GM21717 (cell line): ENCODE measurements around the gene COX4I2.

ENCODE experiments used
- ATAC-seq: cut with Tn5 transposase; IDR thresholded peaks from one replicate; pipeline ENCODE4 v1.9.1; 2021; ENCODE audit warnings: mild to moderate bottlenecking, moderate library complexity; ENCODE audit not compliant: unreplicated experiment

COX4I2 gene

GRCh38 chr20:31674895-31675827, 37.4 kb downstream of the COX4I2 start:
- peak; percentile 58 for ATAC-seq

DNA sequence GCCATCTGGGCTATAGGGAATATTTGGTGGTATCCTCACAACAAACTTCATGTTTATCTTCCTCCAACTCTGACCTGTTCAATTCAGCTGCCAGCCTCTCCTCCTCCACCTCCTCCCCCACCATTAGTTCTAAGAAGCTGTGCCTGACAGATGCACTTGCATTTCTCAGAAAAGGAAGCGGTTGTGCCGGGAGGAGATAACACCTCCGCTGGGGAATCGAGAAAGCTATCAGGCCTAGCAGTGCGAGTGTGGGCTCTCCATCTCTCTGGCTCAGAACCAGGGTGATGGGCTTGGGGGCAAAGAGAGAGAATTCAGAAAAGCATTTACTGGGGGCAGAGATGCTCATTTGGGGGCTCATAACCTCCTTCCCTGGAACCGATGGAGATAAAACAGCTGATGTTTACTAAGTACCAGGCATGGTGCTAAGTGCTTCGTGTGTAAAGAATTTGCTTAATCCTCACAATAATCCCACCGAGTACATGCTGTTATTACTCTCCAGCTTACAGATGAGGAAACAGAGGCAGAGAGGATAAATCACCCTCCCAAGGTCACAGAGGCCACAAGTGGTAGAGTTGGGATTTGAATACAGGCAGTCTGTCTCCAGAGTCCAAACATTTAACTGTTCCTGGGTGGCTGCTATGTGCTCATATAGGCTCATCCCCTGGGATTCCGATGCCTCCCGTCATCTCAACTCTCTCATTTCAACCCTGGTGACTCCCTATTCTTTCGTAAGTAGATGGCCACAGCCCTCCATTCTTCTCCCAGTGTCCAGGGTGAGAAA, 38.3 kb downstream of the COX4I2 start:
- ATAC-seq, result no peak

GRCh38 chr20:31676609-31676989, 38.9 kb downstream of the COX4I2 start:
- ATAC-seq, result no peak

DNA sequence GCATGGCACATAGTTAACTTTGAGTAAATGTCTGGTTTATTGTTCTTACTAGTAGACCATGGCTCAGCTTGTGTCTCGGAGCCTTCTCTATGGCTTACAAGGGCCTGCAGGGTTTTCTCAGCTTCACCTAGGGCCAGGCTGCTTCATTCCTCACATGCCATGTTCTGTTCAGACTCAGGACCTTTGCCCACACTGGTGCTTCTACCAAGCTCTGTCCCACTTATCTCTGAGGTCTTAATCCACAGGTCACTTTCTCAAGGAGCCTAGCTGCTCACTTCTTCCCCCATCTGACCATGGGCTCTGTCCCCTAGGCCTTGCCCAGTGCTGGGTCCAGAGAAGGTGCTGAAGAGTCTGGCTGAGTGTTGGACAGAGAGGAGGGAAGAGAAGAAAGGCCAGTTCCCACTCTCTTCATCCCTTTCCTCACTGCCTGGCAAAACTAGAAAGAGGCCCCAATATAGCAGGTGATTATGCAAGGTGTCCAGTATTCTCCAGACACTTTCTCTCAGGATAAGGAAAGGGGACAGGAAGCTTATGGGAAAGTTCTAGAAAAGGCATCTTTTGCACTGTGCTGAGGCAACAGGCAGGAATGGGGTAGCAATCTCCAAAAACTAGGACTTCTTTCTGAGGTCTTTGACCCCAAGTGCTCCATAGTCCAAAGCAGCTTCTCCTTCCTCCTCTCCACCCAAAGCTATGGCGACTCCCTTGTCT, 40.0 kb downstream of the COX4I2 start:
- ATAC-seq, result no peak

DNA sequence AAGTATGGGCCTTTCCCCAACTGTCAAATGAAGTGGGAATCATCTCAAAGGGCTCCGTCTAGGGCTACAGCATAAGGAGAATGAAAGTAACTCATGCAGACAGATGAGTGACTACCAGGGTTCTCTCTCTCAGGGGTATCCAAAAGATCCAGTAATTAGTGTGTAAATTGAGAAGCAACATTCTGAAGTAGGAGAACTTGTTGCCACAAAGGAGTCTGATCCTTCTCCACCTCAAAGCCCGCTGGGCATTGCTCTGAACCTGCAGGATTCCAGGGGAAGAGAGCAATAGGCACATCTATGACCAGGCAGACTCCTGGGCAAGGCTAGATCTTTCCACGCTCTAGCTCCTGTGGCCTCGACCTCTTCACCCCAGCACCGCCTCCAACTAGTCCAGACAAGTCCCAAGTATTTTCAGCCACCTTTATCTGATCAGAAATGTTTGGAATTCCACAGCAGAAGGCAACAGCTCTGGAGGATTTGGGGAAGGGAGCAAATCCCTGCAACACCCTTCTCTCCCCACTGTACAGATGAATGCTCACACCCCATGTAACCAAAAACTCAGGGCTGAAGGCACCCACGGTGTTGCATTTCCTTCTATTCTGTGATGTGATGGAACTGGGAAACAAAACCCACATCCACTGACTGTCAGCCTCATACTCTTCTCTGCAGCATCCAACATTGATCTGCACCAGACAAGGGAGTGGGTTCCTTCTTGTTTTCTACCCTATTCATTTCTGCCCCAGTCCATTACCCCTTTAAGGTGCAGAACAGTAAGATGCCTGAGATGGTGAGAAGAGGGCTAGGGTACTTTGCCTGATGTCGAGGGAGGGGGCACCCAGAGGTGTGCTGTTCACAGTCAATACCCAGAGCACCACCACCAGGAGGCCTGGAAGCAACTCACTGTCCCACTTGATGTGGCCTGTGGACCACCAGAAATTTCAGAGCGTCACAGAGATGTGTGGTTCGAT, 41.0 kb downstream of the COX4I2 start:
- no peak for ATAC-seq

- ATAC-seq, result no peak
Observed at GRCh38 chr20:31679357-31680285, 41.9 kb downstream of the COX4I2 start.

- ATAC-seq, result no peak
Observed at GRCh38 chr20:31680286-31681127, 42.8 kb downstream of the COX4I2 start.

DNA sequence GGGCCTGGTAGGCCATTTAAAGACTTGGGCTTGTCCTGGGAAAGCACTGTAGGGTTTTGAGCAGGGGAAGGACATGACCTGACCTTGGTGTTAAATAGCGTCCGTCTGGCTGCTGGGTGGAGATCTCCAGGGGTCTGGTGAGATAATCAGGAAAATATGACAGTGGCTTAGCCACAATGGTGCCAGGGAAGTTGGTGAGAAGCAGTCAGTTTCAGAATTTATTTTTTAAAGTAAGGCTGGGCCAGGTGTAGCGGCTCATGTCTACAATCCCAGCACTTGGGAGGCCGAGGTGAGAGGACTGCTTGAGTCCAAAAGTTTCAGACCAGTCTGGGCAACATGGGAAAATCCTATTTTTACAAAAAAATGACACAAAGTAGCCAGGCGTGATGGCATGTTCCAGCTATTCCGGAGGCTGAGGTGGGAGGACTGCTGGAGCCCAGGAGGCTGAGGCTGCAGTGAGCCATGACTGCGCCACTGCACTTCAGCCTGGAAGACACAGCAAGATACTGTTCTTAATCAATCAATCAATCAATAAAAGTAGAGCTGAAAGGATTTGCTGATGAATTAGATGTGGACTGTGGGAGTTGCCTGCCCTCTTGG, 43.5 kb downstream of the COX4I2 start:
- ATAC-seq, result no peak

DNA sequence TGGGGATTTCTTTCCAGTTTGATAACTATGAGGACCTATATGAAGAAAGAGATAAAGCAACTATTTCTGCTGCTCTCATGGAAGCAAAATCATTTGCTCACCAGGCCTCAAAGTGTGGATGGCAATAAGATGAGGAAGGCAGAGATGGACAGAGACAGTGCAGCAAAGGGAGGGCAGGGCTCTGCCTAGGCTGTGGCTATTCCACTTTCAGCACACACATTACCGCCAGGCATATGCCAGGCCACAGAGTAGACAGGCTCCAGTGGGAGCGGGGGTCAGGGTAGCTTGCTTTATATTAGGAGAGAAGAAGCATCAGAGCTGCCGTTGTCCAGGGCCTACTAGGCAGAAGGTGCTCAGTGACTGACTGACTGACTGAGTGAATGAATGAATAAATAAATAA, 44.1 kb downstream of the COX4I2 start:
- no peak for ATAC-seq

- no peak for ATAC-seq
Observed at GRCh38 chr20:31682352-31682751, 44.6 kb downstream of the COX4I2 start.

GRCh38 chr20:31682927-31683326, 45.2 kb downstream of the COX4I2 start:
- ATAC-seq, result no peak

- peak; percentile 43 for ATAC-seq
Observed at GRCh38 chr20:31684153-31685015, 46.7 kb downstream of the COX4I2 start.

- no peak for ATAC-seq
Observed at GRCh38 chr20:31685853-31686643, 48.3 kb downstream of the COX4I2 start.

DNA sequence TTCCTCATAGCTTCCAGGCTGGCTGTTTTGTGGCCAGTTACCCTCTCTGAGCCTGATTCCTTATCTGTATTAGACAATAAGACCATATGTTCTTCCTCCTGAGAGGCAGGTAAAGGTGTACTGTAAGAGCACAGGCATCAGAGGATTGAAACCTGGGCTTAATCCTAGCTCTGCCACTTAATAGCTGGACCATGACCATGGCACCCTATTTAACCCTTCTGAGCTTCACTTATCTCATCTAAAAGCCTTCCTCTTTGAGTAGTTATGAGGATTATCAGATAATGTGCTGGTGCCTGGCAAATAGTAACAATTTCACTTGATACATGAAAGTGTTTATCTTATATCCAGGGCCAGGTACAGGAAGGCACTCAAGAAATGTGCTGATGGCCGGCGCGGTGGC, 50.1 kb downstream of the COX4I2 start:
- no peak for ATAC-seq

DNA sequence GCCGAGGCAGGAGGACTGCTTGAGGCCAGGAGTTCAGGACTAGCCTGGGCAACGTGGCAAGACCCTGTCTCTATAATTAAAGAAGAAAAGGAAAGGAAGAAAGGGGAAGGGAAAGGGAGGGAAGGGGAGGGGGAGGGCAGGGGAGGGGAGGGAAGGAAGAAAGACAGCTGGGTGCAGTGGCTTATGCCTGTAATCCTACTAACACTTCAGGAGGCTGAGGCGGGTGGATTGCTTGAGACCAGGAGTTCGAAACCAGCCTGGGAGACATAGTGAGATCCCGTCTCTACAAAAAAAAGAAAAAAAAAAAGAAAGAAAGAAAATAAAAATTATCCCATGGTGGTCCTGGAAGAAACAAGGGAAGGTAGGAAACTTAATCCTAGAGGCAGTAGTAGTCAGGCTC, 51.4 kb downstream of the COX4I2 start:
- ATAC-seq, result no peak

GRCh38 chr20:31690124-31690666, 52.5 kb downstream of the COX4I2 start:
- no peak for ATAC-seq
